Common myeloid progenitor, CD34-positive (primary cell): Measurements from ENCODE around the gene LRRC1.

Experiments
- CTCF ChIA-PET: fragments of 350-600 bp; sonication (Branson Sonifier 250); formaldehyde crosslinking; loops from one replicate; lab custom pipeline; 2021; ENCODE audit warnings: antibody characterized with exemption; lab: Charles Lee
- POLR2A ChIA-PET: fragments of 350-600 bp; sonication (Branson Sonifier 250); formaldehyde crosslinking; loops from one replicate; lab custom pipeline; 2021; ENCODE audit warnings: antibody characterized with exemption; lab: Charles Lee
- DNase-seq, 3 donors: peaks; one replicate each; pipeline versions ENCODE4 v3.0.0 to v3.0.0-alpha.2; 2013
- H3K27ac ChIP-seq, 2 experiments: 1 replicate in 1 of 2; 2 replicates in 1 of 2; pipeline ENCODE4 v1.7.0; 2013; ENCODE audit warnings: inconsistent platforms in 2 of 2, low read length in 2 of 2, mild to moderate bottlenecking in 2 of 2, low read depth in 1 of 2, moderate library complexity in 1 of 2; ENCODE audit not compliant: severe bottlenecking in 2 of 2, insufficient read depth in 1 of 2, poor library complexity in 1 of 2
- H3K27me3 ChIP-seq, 5 experiments: replicated peaks in 2 of 5; 1 replicate in 3 of 5; 2 replicates in 2 of 5; pipeline versions ENCODE4 v1.6.1 to v1.7.0; 2013; ENCODE audit warnings: low read length in 4 of 5, mild to moderate bottlenecking in 2 of 5, moderate library complexity in 2 of 5, inconsistent platforms in 1 of 5; ENCODE audit not compliant: insufficient read depth in 5 of 5, control insufficient read depth in 4 of 5
- H3K36me3 ChIP-seq, 4 experiments: 1 replicate in 2 of 4; 2 replicates in 2 of 4; pipeline versions ENCODE4 v1.6.1 to v1.7.0; 2013; ENCODE audit warnings: low read length in 3 of 4, control low read depth in 1 of 4, mild to moderate bottlenecking in 1 of 4; ENCODE audit not compliant: control insufficient read depth in 4 of 4, insufficient read depth in 4 of 4
- H3K4me1 ChIP-seq, 4 experiments: 1 replicate in 3 of 4; 2 replicates in 1 of 4; pipeline versions ENCODE4 v1.6.1 to v1.7.1; 2013; ENCODE audit warnings: low read length in 3 of 4, mild to moderate bottlenecking in 3 of 4, control low read depth in 1 of 4, inconsistent platforms in 1 of 4, moderate library complexity in 1 of 4; ENCODE audit not compliant: control insufficient read depth in 4 of 4, insufficient read depth in 4 of 4; ENCODE audit errors: control extremely low read depth in 1 of 4
- H3K4me3 ChIP-seq, 7 experiments: 1 replicate in 4 of 7; 2 replicates in 3 of 7; pipeline versions ENCODE4 v1.5.1 to v1.7.0; 2013; ENCODE audit warnings: mild to moderate bottlenecking in 7 of 7, low read length in 6 of 7, moderate library complexity in 6 of 7, inconsistent platforms in 2 of 7, low read depth in 2 of 7, control low read depth in 1 of 7; ENCODE audit not compliant: insufficient read depth in 4 of 7, control insufficient read depth in 1 of 7; ENCODE audit errors: extremely low read depth in 1 of 7
- H3K9me3 ChIP-seq, 5 experiments: 1 replicate in 4 of 5; 2 replicates in 1 of 5; pipeline versions ENCODE4 v1.6.1 to v1.7.1; 2013; ENCODE audit warnings: low read length in 4 of 5, mild to moderate bottlenecking in 2 of 5, inconsistent platforms in 1 of 5, low read depth in 1 of 5, moderate library complexity in 1 of 5; ENCODE audit not compliant: control insufficient read depth in 4 of 5, insufficient read depth in 2 of 5; ENCODE audit errors: control extremely low read depth in 1 of 5
- WGBS: methylation state at CpG from one replicate; pipeline ENCODE4 v1.1.5; 2013; ENCODE audit not compliant: insufficient coverage; 5-methylcytosine and 5-hydroxymethylcytosine counted together

LRRC1 gene

DNA sequence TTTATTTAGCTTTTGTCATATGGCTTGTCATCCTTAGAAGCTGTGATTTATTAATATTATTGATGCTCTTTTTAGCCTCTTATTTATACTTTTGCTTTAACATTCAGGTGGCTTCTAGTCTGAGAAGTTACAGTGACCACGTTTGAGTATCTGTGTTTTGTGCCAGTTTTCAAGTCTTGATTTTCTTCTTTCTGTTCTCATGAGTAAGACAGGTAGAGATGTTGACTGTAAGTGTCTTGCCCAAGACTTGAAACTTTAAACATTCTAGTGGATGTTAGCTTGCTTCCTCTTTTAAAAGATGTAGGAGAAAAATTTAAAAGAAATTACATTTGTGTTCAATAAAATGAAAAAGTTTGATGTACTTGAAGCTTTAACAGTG, 122.6 kb downstream of the LRRC1 start:
- Histone ChIP-seq H3K9me3 (no peaks in the 10 kb centered on the region), H3K4me1 (no peaks in the 10 kb centered on the region), H3K4me3 (no peak overlapping the region), H3K36me3 (peaks cover 4 to 18% (median 8%) of the 10 kb centered on the region in 4 experiments), H3K27ac (no peak overlapping the region), H3K27me3 (no peaks in the 10 kb centered on the region)
- ChIA-PET CTCF (interaction anchor here (0.8 kb wide), 1 partner anchor 24 kb away, joined by 3 read pairs; no protein-coding TSS in a partner anchor), POLR2A (no interaction called here)
- no CpG with 5 or more reads among the region's 1 CpG for WGBS
- DNase-seq, result no peak

GRCh38 chr6:53918854-53919510, 124.2 kb downstream of the LRRC1 start:
- Histone ChIP-seq H3K27me3 (no peaks in the 10 kb centered on the region), H3K4me3 (no peak overlapping the region), H3K27ac (no peak overlapping the region), H3K4me1 (no peaks in the 10 kb centered on the region), H3K9me3 (no peaks in the 10 kb centered on the region), H3K36me3 (peaks cover 4 to 19% (median 9%) of the 10 kb centered on the region in 4 experiments)
- CTCF ChIA-PET, result no interaction called here
- POLR2A ChIA-PET, result interaction anchor here (0.6 kb wide), 1 partner anchor 14 kb away, joined by 3 read pairs; no protein-coding TSS in a partner anchor
- no peak for DNase-seq
- 100% methylated on average over 1 of the region's 3 CpGs for WGBS

DNA sequence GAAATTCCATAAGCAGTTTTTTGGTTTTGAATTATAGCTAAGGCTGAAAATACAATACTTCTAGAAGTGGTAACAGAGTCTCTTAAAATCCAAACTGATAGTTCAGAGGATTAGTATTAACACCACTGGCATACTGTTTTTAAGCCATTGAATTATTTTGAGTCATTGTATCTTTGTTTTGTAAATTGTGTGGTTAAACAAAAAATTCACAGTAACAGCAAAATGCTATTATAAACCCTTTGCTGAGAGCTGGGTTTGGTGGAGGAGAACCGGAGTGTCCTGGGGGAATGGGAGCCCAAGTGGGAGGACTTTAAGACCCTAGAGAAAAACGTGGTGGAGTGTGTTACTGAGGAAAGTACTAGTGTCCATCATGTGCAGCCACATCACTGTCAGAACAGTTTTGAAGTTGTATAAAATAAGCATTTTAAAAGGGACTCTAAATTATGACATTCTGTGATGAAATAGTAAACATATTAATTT, 125.1 kb downstream of the LRRC1 start:
- no peak overlapping the region for H3K27ac ChIP-seq
- POLR2A ChIA-PET, result no interaction called here

DNA sequence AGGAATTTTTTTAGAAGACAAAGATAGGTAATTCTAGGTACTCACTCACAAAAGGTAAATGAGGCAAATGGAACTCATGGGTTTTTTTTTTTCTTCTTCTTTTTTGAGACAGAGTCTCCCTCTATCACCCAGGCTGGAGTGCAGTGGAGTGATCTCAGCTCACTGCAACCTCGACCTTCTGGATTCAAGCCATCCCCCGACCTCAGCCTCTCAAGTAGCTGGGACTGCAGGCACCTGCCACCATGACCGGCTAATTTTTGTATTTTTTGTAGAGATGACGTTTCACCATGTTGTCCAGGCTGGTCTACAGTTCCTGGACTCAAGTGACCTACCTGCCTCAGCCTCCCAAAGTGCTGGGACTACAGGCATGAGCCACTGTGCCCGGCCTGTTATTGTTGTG, 126.1 kb downstream of the LRRC1 start:
- Histone ChIP-seq H3K9me3 (no peaks in the 10 kb centered on the region), H3K27me3 (no peaks in the 10 kb centered on the region), H3K27ac (no peak overlapping the region), H3K4me3 (no peak overlapping the region), H3K4me1 (no peaks in the 10 kb centered on the region), H3K36me3 (peaks cover 0 to 13% (median 10%) of the 10 kb centered on the region in 4 experiments)
- DNase-seq, result no peak
- POLR2A ChIA-PET, result no interaction called here
- CTCF ChIA-PET, result no interaction called here
- WGBS, result 93% methylated on average over 3 of the region's 5 CpGs

More for the DNA sequence above, 125.1 kb downstream of the LRRC1 start:
- Histone ChIP-seq H3K36me3 (peaks cover 2 to 15% (median 9%) of the 10 kb centered on the region in 4 experiments), H3K4me1 (no peaks in the 10 kb centered on the region), H3K4me3 (no peak overlapping the region), H3K27me3 (no peaks in the 10 kb centered on the region), H3K9me3 (no peaks in the 10 kb centered on the region)
- 100% methylated on average over 1 of the region's 2 CpGs for WGBS
- CTCF ChIA-PET, result no interaction called here
- DNase-seq, result no peak

DNA sequence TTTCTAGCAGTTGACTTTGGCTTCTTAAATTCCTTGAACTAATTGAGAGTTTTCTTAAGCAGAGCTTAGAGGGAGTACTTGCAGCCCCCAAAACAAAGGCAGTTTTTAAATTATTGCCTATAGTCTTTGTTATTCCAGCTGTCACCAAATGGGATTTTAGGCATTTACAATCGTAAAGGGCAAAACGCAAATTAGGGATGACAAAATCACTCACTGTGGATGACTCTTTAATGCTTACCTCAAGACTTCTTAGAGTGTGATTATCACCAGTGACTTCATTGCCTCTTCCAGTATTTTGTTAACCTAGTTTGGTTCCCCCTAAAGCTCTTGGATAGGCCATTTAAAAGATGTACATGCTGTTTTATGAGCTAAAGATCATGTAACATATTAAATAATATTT, 126.8 kb downstream of the LRRC1 start:
- Histone ChIP-seq H3K9me3 (no peaks in the 10 kb centered on the region), H3K27ac (no peak overlapping the region), H3K4me3 (no peak overlapping the region), H3K4me1 (peaks cover 0 to 2% (median under 1%) of the 10 kb centered on the region in 4 experiments), H3K27me3 (no peaks in the 10 kb centered on the region), H3K36me3 (peaks cover 0 to 13% (median 10%) of the 10 kb centered on the region in 4 experiments)
- ChIA-PET CTCF (no interaction called here), POLR2A (no interaction called here)
- no peak for DNase-seq
- WGBS, result 100% methylated on average over 2 of the region's 2 CpGs

DNA sequence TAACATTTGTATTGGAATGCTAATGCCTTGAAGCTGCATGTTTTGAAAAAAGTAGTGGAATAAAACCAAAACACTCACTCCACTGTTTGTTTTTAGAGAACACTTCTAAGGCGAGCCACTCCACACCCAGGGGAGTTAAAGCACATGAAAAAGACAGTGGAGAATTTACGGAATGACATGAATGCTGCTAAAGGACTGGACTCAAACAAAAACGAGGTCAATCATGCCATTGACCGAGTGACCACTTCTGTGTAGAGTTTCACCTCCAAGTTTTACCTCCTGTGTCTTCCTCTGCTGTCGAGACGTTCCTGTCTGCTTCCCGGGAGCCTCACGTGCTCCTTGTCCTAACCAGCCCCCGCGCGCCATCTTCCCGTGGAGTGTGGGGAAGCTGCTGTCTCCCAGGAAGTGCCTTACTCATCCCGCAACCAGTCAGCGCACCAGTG, 127.8 kb downstream of the LRRC1 start:
- peaks cover 3 to 8% (median 4%) of the 10 kb centered on the region in 4 experiments for H3K4me1 ChIP-seq
- H3K27me3 ChIP-seq, result no peaks in the 10 kb centered on the region
- H3K36me3 ChIP-seq, result peaks cover 0 to 13% (median 10%) of the 10 kb centered on the region in 4 experiments
- DNase-seq, result no peak
- no peak overlapping the region for H3K4me3 ChIP-seq
- POLR2A ChIA-PET, result no interaction called here
- H3K27ac ChIP-seq, result no peak overlapping the region
- no peaks in the 10 kb centered on the region for H3K9me3 ChIP-seq
- 94% methylated on average over 9 of the region's 14 CpGs for WGBS
- CTCF ChIA-PET, result no interaction called here

GRCh38 chr6:53924277-53924676, 129.5 kb downstream of the LRRC1 start:
- POLR2A ChIA-PET, result no interaction called here
- WGBS, result no CpG with 5 or more reads among the region's 3 CpGs
- DNase-seq, result no peak
- CTCF ChIA-PET, result no interaction called here
- Histone ChIP-seq H3K27ac (no peak overlapping the region), H3K36me3 (peaks cover 0 to 13% (median 10%) of the 10 kb centered on the region in 4 experiments), H3K4me3 (no peak overlapping the region), H3K4me1 (peaks cover 3 to 8% (median 4%) of the 10 kb centered on the region in 4 experiments), H3K9me3 (no peaks in the 10 kb centered on the region), H3K27me3 (no peaks in the 10 kb centered on the region)
